Astrocyte of the cerebellum (primary cell): ENCODE data around the gene PPM1N.

Experiments
- DNase-seq: peaks from one replicate; pipeline ENCODE4 v3.0.0-alpha.2; 2011; ENCODE audit warnings: low read depth
- H3K4me3 ChIP-seq: 2 replicates; pipeline ENCODE4 v1.5.1; 2011; ENCODE audit warnings: mild to moderate bottlenecking, low read depth, low read length, moderate library complexity
- in situ Hi-C: cut with HindIII; loops from 2 replicates; pipeline ENCODE4 v1.10.0; 2017; ENCODE audit warnings: low sequenced_read_pairs
- TF ChIP-seq, protein P1 (sequence below): IDR thresholded peaks from 2 replicates; pipeline ENCODE4 v1.5.1; 2012; ENCODE audit warnings: low read length, low read depth, moderate library complexity, mild to moderate bottlenecking; ENCODE audit errors: missing control alignments

PPM1N gene

DNA sequence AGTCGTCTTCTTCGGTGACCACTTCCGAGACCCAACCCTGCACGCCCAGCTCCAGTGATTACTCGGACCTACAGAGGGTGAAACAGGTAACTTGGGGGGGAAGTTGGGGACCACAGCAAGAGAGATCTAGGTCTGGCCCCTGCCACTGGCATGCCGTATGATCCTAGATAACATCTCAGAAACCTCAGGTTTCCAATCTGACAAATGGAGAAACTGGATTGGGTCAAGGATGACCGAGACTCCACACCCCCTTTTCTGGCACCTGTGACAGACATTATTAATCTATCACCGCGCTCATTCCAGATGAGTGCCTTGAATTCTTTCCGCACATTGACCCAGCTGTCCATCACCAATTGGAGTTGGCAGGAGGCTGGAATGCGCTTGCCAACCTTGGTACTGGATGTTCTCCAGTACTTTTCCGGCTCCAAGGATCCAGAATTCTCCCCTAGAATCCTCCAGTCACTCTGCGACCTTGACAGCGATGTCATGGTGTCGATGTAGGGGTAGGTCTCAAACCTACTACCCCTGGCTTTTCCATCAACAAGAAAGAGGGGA, 26.4 kb downstream of the PPM1N start:
- TF ChIP-seq, protein P1, sequence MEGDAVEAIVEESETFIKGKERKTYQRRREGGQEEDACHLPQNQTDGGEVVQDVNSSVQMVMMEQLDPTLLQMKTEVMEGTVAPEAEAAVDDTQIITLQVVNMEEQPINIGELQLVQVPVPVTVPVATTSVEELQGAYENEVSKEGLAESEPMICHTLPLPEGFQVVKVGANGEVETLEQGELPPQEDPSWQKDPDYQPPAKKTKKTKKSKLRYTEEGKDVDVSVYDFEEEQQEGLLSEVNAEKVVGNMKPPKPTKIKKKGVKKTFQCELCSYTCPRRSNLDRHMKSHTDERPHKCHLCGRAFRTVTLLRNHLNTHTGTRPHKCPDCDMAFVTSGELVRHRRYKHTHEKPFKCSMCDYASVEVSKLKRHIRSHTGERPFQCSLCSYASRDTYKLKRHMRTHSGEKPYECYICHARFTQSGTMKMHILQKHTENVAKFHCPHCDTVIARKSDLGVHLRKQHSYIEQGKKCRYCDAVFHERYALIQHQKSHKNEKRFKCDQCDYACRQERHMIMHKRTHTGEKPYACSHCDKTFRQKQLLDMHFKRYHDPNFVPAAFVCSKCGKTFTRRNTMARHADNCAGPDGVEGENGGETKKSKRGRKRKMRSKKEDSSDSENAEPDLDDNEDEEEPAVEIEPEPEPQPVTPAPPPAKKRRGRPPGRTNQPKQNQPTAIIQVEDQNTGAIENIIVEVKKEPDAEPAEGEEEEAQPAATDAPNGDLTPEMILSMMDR: no peak
- DNase-seq: no peak
- in situ Hi-C loops: no loop called here

DNA sequence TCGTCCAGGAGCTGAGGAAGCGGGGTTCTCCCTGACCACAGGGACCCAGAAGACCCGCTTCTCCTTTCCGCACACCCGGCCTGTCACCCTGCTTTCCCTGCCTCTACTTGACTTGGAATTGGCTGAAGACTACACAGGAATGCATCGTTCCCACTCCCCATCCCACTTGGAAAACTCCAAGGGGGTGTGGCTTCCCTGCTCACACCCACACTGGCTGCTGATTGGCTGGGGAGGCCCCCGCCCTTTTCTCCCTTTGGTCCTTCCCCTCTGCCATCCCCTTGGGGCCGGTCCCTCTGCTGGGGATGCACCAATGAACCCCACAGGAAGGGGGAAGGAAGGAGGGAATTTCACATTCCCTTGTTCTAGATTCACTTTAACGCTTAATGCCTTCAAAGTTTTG, 27.9 kb downstream of the PPM1N start:
- no peak overlapping the region for H3K4me3 ChIP-seq
- TF ChIP-seq, protein P1: no peak
- in situ Hi-C loops: no loop called here
- no peak for DNase-seq

More for the DNA sequence above, 26.4 kb downstream of the PPM1N start:
- H3K4me3 ChIP-seq: no peak overlapping the region

DNA sequence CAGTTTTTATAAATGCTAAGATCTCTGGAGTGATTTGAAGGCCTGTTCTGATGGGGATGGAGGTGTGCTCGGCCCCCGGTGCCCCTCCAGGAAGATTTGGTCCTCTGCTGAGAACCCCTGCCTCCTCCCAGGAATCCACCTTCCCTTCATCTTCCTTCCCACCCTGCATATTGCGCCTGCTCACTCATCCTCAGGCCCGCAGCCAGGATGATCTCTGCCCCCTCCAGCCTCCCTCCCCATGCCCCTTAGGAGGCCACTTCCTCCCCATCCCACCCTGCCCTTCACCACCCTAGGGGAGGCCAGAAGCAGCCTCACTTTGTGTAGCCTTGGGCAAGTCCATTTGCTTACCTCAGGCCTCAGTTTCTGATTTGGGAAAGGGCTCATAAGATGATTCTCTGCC, 28.7 kb downstream of the PPM1N start:
- in situ Hi-C loops: no loop called here
- no peak overlapping the region for H3K4me3 ChIP-seq
- no peak for DNase-seq
- TF ChIP-seq, protein P1: no peak

DNA sequence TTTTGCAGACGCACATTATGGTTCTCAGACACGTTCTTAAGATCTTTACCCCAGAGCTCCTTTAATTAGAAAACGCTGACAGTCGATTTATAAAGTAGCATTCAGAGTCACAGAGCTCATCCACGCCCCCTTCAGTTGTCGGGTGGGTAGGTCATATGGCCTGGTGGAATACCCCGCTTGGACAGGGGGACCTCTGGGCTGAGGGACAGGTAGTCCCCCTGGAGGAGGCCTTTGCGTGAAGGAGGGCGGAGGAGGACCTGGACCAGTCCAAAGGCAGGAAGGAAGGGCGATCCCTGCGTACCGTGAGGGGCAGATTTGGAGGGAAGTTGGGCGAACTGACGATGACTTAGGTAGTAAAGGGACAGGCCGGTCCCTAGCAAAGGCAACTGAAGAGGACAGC, 29.5 kb downstream of the PPM1N start:
- DNase-seq: no peak
- TF ChIP-seq, protein P1: no peak
- H3K4me3 ChIP-seq: no peak overlapping the region
- in situ Hi-C loops: no loop called here

DNA sequence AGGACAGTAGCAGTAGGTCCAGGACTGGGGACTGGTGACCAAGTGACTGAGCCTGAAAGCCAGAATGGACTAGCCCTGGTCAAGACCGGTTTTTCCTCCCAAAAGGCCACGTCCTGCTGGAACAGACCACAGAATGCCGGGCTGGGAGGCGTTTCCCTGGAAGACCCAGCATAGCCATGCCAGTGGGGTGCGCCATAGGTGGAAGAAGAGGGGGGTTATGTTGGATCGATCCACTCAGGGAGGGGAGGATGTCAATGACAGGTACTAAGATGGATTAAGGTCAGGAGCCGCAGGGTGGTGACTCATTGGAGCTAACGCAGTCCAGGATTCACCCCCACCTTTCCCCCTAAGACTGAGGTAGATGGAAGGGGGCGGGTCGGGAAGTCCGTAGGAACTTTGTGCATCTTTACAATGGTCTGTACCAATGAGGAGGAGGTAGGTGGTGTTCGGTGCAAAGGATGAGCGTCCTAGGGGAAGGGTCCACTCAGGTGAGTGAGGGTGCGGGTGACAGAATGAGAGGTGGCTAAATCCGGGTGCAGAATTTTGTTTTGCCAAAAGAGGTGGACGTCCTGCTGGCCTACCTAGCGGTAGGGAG, 30.0 kb downstream of the PPM1N start:
- TF ChIP-seq, protein P1: no peak
- H3K4me3 ChIP-seq: peak overlapping the region; percentile 18
- DNase-seq: no peak
- in situ Hi-C loops: no loop called here

DNA sequence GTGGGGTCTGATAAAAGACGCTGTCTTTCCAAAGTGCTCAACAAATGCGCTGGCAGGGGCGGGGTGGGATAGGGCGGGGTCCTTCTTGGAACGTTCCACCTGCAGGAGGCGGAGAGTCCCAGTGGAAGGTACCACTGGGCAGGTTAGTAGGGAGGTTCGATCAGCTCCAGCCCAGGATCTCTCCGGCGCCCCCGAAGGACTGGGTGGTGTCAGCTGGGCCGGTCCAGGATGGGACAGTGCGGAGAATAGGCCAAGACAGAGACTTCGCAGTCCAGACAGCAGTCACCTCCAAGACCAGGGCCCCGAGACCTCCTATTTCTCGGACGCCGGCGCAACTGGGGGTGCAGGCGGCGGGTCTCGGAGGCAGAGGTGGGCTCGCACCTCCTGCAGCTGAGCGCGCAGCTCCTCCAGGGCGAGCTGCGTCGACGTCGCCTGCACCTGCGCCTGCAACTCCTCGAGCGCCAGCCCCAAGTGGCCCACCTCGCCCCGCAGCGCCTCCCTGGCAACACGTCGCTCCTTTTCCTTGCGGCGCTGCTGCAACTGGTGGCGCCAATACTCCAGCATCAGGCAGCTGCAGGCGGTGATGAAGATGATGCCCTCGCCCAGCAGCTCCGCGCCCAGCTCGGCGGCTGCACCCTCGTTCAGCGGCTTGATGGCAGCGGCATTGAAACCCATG, 30.6 kb downstream of the PPM1N start:
- in situ Hi-C loops: no loop called here
- no peak for DNase-seq
- TF ChIP-seq, protein P1: no peak
- H3K4me3 ChIP-seq: peak overlapping the region; percentile 18
